Measurements from ENCODE around the gene FAM83B. TPM values are rescaled to one million over a fixed set of nuclear protein-coding genes. Genes with fewer than 3 reads are reported as not detected.

FAM83B gene
- total RNA-seq, 4 donors from 2014 or later, result 15.7 to 40.2 (median 33.7) TPM

- peaks cover 0 to 5% (median 0%) of the 10 kb centered on the region in 4 donors for H3K4me1 ChIP-seq
- TF ChIP-seq CTCF (IDR thresholded peaks at IDR 0.05) (no peak), POLR2A (IDR thresholded peaks at IDR 0.05) (no peak)
- no peaks in the 10 kb centered on the region for H3K36me3 ChIP-seq
- H3K4me3 ChIP-seq, result no peak overlapping the region
- H3K27me3 ChIP-seq, result no peaks in the 10 kb centered on the region
- H3K27ac ChIP-seq, result no peak overlapping the region
- no peaks in the 10 kb centered on the region for H3K9me3 ChIP-seq
- no peak for DNase-seq
Measured at GRCh38 chr6:54893818-54894217, 47.2 kb downstream of the FAM83B start.

GRCh38 chr6:54896302-54896701, 49.7 kb downstream of the FAM83B start:
- Histone ChIP-seq H3K27ac (peak overlapping the region in 2 of 4 donors; percentile 2 to 11), H3K36me3 (no peaks in the 10 kb centered on the region), H3K9me3 (no peaks in the 10 kb centered on the region), H3K4me1 (peaks cover 0 to 5% (median 0%) of the 10 kb centered on the region in 4 donors), H3K27me3 (no peaks in the 10 kb centered on the region), H3K4me3 (no peak overlapping the region)
- peak in 2 of 6 experiments; percentile 6 to 26 for TF ChIP-seq CTCF (IDR thresholded peaks at IDR 0.05)
- no peak for TF ChIP-seq POLR2A (IDR thresholded peaks at IDR 0.05)
- no peak for DNase-seq

GRCh38 chr6:54897462-54898189, 51.1 kb downstream of the FAM83B start:
- Histone ChIP-seq H3K9me3 (no peaks in the 10 kb centered on the region), H3K36me3 (no peaks in the 10 kb centered on the region), H3K4me1 (peaks cover 0 to 5% (median 0%) of the 10 kb centered on the region in 4 donors), H3K4me3 (no peak overlapping the region), H3K27me3 (no peaks in the 10 kb centered on the region), H3K27ac (no peak overlapping the region)
- TF ChIP-seq POLR2A (IDR thresholded peaks at IDR 0.05) (no peak), CTCF (IDR thresholded peaks at IDR 0.05) (no peak)
- DNase-seq, result no peak

- Histone ChIP-seq H3K4me1 (no peaks in the 10 kb centered on the region), H3K9me3 (no peaks in the 10 kb centered on the region), H3K27me3 (no peaks in the 10 kb centered on the region), H3K36me3 (no peaks in the 10 kb centered on the region), H3K4me3 (no peak overlapping the region), H3K27ac (no peak overlapping the region)
- DNase-seq, result no peak
- TF ChIP-seq POLR2A (IDR thresholded peaks at IDR 0.05), result no peak
- TF ChIP-seq CTCF (IDR thresholded peaks at IDR 0.05), result no peak
Measured at GRCh38 chr6:54898767-54899166, 52.2 kb downstream of the FAM83B start.

GRCh38 chr6:54899442-54899841, 52.9 kb downstream of the FAM83B start:
- no peak for TF ChIP-seq POLR2A (IDR thresholded peaks at IDR 0.05)
- DNase-seq, result no peak
- Histone ChIP-seq H3K27ac (no peak overlapping the region), H3K27me3 (no peaks in the 10 kb centered on the region), H3K4me1 (no peaks in the 10 kb centered on the region), H3K9me3 (no peaks in the 10 kb centered on the region), H3K36me3 (no peaks in the 10 kb centered on the region), H3K4me3 (no peak overlapping the region)

- Histone ChIP-seq H3K9me3 (no peaks in the 10 kb centered on the region), H3K4me1 (no peaks in the 10 kb centered on the region), H3K36me3 (no peaks in the 10 kb centered on the region), H3K27ac (no peak overlapping the region), H3K4me3 (no peak overlapping the region), H3K27me3 (no peaks in the 10 kb centered on the region)
- TF ChIP-seq POLR2A (IDR thresholded peaks at IDR 0.05) (no peak), CTCF (IDR thresholded peaks at IDR 0.05) (no peak)
- no peak for DNase-seq
Measured at GRCh38 chr6:54899986-54900385, 53.4 kb downstream of the FAM83B start.
